Stimulated activated CD8-positive, alpha-beta memory T cell treated with anti-CD3 and anti-CD28 coated beads, Interleukin-4, amount 100 ng/mL, for 48 hours (primary cell): ENCODE measurements around the gene DALRD3.

Experiments used
- DNase-seq: peaks from one replicate; pipeline ENCODE4 v3.0.0-alpha.2; 2020

DALRD3 gene

GRCh38 chr3:48974076-48974864, 44.1 kb downstream of the DALRD3 start:
- no peak for DNase-seq

- DNase-seq = no peak
Measured at GRCh38 chr3:48970586-48970985, 47.8 kb downstream of the DALRD3 start.

GRCh38 chr3:48966876-48967361, 51.5 kb downstream of the DALRD3 start:
- no peak for DNase-seq

GRCh38 chr3:48966367-48966766, 52.0 kb downstream of the DALRD3 start:
- no peak for DNase-seq
